HG03575 (cell line): Measurements from ENCODE around the gene DEPP1.
A peak's percentile ranks its signal among the peaks of the same experiment; 100 is the strongest.

Experiments used
- ATAC-seq: cut with Tn5 transposase; IDR thresholded peaks from one replicate; pipeline ENCODE4 v1.9.1; 2021; ENCODE audit not compliant: unreplicated experiment, insufficient number of reproducible peaks, low FRiP score; ENCODE audit errors: extremely low read depth

DEPP1 gene

DNA sequence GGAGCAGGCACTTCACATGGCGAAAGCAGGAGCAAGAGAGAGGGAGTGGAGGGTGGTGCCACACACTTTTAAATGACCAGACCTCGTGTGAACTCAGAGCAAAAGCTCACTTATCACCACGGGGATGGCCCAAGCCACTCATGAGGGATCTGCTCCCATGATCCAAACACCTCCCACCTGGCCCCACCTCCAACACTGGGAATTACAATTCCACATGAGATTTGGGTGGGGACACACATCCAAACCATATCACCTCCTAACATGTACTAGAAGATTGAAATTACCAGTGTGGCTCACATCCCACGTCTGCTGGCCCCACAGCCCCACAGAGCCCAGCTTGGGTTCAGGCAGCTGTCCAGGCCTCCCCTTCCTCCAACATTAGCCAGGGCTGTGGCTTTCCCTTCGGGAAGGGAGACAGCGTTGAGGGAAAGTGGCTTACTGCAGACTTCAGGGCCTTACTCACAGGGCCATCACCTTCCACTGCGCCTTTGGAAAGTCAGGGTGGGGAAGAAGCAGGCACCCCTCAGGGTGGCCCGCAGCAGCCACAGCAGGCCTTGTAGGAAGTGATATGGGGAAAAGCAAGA, 7.7 kb downstream of the DEPP1 start:
- ATAC-seq: no peak

DNA sequence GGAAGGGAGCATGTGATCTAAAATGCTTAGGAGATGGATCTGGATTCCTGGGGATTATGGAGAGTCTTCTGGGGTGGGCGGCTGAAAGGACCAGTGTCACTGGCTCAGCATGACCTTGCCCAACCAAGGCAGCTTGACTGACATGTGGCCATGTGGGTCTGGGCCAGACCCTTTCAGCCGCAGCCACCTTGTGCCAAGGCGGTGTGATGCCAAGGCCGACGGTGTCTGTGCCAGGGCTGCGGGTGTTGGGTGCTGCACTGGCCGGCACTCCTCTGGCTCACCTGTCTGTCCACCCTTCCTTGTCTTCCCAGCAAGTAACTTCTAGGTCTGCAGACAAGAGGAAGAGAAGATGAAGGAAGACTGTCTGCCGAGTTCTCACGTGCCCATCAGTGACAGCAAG, 8.8 kb downstream of the DEPP1 start:
- no peak for ATAC-seq

DNA sequence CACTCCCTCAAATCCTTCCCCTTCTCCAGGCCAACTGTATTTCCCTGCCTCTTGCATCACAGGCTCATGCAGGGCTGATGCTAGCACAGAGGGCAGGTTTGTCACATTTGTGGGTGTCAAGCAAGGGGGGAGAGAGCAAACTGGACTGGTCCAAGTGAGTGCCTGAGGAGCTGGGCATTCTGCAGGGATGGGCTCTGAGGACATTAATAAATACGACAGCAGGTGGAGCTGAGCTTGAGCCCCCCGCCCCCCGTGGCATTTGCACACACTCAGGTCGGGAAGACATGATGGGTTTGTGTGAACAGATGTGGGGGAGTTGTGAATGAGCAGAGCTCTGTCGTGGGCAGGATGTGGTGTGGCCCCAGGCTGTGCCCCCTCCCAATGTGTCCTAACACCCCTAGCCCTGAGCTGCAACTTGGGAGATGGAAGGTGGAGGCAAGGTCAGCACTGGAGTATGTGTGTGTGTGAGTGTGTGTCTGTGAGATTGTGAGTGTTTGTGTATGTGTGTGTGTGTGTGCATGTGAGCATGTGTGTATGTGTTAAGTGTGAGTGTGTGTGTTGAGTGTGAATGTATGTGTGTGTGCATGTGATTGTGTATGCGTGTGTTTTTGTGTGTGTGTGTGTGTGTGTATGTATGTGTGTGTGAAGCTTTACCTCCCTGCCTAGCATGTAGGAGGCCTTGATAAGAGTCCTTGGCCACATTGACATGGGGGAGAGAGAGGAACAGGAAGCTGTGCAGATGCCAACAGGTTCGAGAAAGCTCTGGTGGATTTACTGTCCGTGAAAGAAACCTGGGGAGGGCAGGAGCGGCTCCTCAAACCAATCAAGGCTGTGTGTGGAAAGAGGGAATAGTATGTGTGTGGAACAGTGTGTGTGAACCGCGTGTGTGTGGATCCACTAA, 9.9 kb downstream of the DEPP1 start:
- no peak for ATAC-seq

DNA sequence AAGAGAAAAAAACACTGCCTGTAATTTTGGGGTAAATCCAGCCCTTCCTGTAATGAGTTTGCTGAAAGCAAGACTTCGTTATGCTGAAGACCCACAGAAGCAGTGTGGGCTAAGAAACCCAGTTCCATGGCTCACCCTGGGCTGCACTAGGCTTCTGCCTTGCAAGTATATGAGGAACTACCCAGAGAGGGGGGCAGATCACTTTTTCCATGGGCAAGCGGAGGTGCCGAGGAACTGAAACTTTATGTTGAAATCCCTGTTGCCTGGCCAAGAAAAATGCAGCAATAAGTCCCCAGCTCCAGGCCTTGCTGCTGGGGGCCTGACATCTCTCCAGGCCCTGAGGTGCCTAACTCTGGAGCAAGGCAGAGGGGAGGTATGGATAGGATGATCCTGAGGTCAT, 10.5 kb downstream of the DEPP1 start:
- ATAC-seq: no peak

DNA sequence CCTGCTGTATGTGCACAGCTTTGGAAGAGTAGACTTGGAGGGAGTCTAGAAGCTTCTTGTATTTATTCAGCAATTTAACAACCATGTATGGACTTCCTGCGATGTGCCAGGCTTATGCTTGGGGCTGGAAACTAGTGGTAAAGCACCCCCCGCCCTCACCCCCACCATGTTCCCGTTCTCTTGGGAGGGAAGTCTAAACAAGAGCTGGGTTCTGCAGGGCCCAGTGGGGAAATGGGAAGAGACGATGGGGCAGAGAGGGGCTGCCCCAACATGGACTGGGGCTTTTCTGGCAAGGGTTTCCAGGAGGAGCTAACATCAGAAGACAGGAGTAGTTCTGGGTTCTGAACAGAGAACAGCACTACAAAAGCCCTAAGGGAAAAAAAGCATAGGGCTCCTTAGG, 11.0 kb downstream of the DEPP1 start:
- no peak for ATAC-seq

DNA sequence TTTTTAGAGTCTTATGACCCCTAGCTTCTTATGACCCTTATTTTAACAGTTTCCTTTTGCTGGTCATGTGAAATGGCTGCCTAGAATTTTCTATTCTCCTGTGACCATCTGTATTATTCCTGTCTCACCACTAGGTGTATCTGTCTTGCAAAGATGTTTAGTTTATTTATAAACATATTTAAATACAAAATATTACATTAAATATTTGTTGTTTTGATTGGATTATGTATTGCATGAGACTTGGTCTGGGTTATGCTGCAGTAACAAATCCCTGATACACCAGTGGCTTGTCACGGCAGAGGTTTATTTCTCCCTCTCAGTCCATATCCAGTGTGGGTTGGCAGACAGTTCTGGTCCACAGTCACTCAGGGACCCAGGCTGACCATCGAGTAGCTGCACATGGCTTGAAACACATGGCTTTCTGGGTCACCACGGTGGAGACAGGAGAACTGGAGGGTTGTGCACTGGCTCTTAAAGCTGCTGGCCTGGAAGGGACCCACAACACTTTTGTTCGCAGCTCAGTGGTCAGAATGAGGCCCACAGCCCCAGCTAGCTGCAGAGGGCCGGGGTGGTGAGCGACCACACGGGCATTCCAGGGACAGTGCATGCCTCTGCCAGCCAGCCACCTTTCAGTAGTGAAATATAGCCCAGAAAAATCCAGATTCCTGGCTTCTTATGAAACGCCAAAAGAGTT, 11.6 kb downstream of the DEPP1 start:
- ATAC-seq: no peak

DNA sequence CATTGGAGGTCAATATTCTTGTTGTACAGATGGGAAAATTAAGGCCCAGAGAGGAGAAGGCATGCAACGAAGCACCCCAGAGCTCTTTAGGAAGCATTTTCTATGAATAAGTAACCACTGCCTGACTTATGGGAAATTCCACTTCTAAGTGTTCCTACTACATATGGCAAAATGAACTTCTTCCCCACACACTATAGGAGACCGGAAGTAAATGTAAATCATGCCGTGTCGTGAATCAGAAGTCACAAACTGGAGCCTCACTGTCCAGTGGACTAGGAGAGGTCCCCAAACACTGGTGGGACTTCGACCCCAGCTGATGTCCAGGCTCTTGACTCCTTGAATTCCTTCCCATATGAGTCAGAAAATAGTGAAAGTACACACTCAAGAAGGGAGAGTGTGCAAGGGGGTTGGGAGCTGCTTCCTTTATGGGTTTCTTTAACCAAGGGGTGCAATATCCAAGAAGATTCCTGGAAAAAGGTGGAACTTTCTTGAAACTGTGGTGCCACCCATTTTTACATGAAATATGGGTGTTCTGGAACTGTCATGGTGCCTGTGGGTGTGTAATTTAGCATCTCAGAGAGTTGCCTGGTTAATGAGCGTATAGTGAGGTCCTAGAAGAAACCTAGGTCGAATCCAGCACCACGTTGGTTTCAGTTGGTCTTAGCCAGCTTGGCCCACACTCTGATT, 12.3 kb downstream of the DEPP1 start:
- ATAC-seq: no peak

DNA sequence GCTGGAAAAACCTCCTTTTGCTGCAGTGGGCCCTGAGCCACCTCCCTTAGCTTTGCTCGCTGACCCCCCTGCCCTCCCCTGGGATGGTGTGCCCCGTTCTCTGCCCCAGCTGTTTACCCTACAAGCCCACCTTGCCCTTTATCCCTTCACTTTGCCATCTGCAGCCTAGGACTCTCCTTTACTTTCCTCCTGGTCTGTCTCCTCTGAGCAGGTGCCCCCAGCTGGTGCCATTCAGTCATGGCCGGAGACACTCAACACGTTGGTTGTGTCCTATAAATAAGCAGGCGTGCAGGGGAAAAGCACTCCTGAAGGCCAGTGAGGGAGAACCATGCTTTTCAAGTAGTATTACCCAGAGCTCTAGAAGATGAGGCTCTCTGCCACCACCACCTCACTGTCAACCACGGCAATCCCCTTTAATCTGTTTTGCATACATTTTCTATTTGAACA, 12.9 kb downstream of the DEPP1 start:
- no peak for ATAC-seq

DNA sequence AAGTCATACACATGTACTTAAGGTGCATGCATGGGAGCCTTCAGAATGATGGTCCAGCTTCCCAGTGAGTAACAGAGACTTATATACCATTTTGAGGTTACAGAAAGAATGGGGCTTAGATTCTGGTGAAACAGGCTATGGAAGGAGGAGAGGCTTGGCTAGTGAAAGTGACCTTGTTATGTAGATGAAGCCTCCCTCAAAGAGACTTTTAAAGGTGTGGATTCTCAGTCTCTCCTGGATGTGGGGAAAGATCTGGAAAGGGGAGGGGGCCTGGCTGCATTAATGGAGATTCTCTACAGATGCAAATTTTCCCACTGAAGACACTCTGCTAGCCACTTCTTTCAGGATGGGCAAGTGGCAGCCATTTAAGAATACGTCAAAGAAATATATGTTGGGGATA, 13.5 kb downstream of the DEPP1 start:
- ATAC-seq: no peak

DNA sequence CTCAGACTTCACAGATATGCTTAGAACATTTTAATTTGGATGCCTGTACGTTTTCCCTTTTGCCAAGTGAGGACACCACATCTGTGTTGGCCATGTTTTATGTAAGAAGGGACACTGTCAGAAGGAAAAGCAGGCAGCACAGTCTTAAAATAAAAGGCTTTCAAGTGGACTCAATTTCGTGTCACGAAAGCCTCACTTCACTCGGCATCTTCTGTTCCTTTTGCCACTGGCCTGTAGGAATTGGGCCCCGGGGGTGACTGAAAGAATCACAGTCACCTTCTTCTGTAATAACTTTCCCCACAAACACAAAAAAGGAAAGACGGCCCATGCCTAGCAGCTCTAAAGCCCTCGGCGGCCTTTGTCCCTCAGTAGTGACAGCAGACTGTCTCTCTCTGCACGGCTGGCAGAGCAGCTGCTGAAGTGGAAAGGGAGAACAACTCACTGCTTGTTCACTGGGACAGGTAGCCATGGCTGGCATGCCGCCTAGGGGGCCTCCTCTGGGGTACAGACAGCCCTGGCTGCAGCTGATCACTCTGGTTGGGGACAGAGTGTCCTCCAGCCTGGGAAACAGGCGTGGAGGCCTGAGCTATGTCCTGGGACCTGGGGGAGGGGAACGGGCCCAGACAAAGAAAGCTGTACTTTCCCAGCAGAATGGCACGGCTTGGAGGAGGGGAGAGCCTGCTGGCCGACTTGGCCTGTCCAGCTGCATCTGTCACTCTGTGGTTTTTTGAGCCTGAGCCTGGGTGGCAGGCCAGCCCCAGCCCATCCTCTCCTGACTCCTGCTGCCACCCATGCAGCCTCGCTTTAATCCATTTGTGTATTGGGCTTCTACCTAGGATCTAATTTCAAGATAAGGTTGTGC, 14.6 kb downstream of the DEPP1 start:
- no peak for ATAC-seq

DNA sequence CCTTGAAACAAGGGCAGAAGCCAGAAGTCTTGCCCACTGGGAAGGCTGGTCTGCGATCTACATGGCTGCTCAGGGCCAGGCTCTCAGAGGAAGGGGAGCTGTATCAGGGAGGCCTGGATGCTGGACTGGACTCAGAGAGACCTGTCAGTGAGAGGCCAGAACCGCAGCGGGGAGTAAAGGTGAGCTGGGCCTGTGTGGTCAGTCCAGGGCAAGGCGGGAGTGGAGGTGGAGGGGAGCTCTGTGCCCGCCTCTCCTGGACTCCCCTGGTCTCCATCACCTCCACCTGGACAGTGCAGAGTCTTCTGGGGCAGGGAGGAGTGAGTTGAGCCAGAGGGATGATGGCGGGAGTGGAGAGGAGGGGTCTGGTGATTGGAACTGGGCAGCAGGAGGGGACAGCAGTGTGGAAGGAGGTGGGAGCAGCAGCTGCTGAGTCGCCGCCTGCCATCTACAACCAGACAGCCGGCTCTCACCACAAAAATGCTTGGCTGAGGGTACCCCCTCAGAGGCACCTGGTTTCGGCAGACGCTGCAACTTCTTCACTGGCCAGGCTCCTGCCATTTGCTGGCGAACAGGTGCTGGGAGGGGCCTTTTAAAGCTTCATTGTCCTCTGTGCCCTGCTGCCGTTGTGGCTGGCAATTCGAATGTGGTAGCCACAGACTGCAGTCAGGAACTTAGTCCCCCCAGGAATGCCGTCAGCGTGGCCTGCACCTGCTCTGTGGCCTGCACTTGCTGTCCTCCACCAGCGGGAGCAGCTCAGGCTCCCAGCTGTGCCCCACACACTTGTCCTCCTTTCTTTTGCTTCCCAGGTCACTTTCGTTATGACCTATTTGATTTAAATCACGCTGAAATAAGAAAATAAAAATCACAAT, 15.5 kb downstream of the DEPP1 start:
- no peak for ATAC-seq

DNA sequence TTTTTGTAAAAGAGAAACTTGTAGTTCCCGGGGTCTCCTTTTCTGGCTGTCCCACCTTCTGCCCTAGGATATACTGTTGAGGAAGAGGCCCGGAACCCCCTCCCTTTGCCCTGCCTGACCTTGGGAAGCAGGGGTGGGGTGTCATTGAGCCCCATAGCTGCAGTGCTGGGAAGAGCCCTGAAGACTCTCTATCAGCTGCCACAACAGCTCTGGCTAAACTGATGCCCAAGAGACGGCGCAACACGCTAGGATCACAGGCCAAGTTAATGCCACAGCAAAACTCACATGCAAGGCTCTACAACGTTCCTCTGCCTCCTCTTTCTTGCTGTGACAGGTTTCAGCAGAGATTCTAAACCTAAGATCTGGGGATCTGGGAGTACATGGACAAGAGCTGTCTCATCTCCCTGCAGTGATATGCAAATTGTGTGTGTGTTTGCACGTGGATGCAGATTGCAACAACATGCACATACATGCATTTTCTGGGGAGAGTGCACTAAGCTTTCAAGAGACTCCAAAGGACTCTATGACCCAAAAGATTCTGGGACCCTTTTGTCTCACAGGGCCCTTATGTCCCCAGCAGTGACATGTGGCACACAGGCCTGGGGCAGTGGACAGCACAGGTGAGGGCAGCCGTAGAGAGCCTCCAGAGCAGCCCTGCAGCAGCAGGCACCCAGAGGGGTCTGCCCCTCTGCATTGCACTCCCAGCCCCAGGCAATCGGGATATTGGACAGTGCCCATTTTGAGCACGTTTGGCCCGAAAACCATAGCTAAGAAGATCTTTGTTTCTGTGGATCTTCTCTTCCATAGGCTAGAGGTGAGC, 16.5 kb downstream of the DEPP1 start:
- no peak for ATAC-seq

DNA sequence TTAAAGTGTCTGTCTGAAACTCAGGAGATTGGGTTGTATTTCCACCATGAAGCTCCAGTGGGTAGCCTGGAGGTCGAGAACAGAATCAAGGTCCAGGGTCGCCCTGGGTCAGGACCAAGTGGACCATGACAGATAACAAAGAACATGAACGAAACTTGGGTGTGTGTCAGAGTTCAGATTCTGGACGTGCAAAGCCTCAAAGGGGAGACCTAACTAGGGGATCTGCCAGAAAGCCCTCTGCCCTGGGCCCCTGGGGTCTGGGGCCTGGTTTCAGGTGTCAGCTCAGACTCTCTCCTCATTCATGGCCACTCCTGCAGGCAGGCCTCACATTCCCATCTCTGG, 17.4 kb downstream of the DEPP1 start:
- no peak for ATAC-seq

DNA sequence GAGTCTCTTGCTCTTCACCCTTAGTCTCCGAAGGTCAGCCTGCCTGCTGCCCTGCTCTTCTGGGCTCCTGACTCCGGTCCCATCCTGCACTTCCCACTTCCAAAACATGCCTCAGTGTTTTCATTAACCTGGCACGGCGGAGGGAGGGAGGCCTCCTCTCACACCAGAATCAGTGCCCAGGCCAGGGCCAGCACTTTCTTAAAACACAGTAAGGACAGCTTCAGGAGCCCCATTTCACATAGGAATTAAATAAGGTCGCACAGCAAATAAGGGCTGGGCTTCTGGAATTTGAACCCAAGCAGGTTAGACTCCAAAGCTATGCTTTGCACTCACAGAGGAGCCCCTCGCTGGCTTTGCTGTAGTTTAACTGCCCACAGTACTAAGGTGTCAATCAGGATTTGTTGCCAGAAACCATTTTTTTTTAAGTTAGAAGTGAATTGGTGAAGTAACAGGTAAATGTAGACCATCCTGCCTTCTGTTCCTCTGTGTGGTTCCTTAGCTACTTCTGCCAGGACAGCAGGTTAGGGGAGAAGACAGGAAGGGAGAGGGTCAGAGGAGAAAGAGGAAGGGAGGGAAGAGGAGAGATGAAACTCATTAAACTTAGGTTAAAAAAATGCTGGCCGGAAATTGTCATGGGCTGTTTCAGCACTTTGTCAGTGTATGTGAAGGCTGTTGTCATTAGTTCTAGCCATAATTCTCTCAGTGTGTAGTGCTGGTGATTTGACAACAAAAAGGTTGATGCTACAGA, 18.0 kb downstream of the DEPP1 start:
- no peak for ATAC-seq

DNA sequence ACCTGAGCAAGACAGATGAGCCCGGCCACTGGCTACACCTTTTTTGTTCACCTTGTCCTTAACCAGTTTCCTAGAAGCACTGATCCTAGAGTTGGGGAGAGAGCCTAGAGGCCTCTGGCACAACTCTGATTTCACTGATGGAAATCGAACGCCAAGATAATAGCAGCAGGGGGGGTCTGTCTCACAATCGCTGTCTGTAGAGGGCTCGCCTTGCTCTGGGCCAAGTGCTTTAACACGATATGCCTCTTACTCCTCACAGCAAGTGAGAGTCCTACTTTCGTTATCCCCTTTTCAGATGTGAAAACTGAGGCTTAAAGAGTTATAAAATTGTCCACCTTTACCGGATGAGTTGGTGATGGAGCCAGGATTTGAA, 18.5 kb downstream of the DEPP1 start:
- no peak for ATAC-seq

DNA sequence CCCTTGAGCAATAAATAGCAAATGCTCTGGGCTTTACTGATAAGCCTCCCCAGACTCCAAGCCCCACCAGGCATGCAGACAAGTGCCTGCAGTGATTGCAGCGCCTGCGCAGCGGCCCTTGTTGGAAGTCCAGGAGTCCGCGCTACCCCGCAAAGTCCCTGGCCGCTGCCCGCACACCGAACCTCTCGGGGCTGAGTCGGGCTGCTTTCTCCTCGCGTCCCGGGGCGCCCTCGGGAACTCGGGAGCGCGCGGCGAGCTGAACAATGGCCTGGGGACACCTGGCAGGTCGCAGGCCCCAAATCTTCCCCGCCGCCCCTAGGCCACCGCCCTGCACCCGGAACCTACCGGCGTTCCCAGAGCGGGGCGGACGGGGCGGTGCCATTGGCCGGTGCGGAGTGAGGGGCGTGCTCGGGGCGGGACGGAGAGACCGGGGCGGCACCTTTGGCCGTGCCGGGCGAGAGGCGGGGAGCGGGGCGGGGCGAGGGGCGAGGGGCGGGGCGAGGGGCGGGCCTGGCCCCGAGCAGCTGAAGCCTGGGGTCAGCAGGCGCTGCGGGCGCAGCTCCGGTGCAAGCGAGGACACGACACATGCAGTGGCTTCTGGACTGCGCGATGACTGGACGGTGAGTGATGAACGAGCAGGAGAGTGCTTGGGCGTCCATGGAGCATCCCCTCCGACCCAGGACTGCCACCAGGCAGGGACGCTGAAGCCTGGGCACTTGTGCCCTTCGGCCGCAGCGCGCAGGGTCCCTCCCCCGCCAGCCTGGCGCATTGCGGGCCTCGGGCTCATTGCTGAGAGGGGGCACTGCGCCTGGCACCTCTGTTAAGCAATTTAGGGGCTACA, 19.1 kb downstream of the DEPP1 start, which contains the start of gene RASSF4:
RASSF4 (plus strand) TSS at position 556 of the 841 bp plus-strand sequence. CDS start 10,401 bp downstream, outside the sequence.
- ATAC-seq: peak; percentile 74
